ENCODE data around the gene SYCE1. TPM values are rescaled to one million over a fixed set of nuclear protein-coding genes. Genes with fewer than 3 reads are reported as not detected.
A peak's percentile ranks its signal among the peaks of the same experiment; 100 is the strongest.

SYCE1 gene
- total and polyA plus RNA-seq, 2 of the 8 experiments (the other 6 are each of a cell fraction or from before 2014, with no cell fraction given): not detected

DNA sequence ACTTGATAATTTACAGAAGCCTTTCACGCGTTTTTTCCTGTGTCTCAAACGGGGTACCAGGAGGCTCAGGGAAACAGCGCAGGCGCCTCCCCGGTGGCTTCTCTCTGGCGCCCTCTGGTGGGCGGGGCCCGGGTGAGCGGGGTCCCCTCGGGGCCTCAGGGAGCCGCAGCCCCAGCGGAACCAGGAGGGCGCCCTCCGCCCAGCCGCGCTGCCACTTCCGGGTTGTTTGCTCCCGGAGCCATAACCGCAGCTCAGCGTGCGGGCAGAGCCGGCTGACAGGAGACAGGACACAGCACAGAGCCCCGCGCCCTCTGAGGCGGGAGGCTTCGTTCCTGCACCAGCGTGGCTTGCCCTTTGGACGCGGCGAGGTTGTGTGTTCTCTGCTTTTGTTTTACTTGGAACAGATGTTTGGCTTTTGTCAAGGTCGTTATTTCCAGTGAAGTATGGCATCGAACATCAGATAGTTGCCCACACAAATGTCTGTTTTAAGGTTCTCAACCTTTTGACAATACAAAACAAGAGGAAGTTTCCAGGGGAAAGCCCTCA, 45.1 kb downstream of the SYCE1 start:
- Histone ChIP-seq H2AK5ac (ENCODE audit: low read depth, low read length) (no peak overlapping the region), H2BK12ac (ENCODE audit: low read depth, low read length) (no peak overlapping the region), H3K27ac (ENCODE audit: low read depth, low read length) (no peak overlapping the region), H3K4me3 (ENCODE audit: extremely low read depth in 1 of 4, insufficient read depth in 2 of 4, low read depth in 3 of 4, low read length in 4 of 4) (no peak overlapping the region), H3K27me3 (replicated peaks in 1 of 4; ENCODE audit: control insufficient read depth in 3 of 4, extremely low read depth in 1 of 4, insufficient read depth in 3 of 4, low read length in 3 of 4) (no peaks in the 10 kb centered on the region), H3K9me3 (ENCODE audit: insufficient read depth in 2 of 2, low read depth in 1 of 2, low read length in 1 of 2) (peaks cover 34 to 45% of the 10 kb centered on the region in 2 experiments), H4K5ac (ENCODE audit: insufficient read length, low read depth, low read length) (no peak overlapping the region), H4K91ac (replicated peaks; ENCODE audit: insufficient read length, low read length) (no peak overlapping the region), H2BK15ac (ENCODE audit: low read length) (no peak overlapping the region), H2BK5ac (ENCODE audit: low read depth, low read length) (no peak overlapping the region), H2AFZ (ENCODE audit: low read length) (no peak overlapping the region), H3K79me2 (ENCODE audit: control insufficient read depth in 1 of 2, insufficient read depth in 2 of 2, low read length in 2 of 2) (no peaks in the 10 kb centered on the region), H3K4me2 (ENCODE audit: insufficient read depth in 1 of 2, low read depth in 2 of 2, low read length in 2 of 2) (no peak overlapping the region), H3K14ac (ENCODE audit: insufficient read length) (no peak overlapping the region), H3K18ac (ENCODE audit: extremely low read depth, low read length) (no peak overlapping the region), H3K4me1 (replicated peaks in 1 of 4; ENCODE audit: control insufficient read depth in 3 of 4, insufficient read depth in 4 of 4, low read length in 3 of 4) (no peaks in the 10 kb centered on the region), H4K20me1 (replicated peaks in 1 of 2; ENCODE audit: control insufficient read depth in 1 of 2, insufficient read depth in 2 of 2, low read length in 2 of 2) (no peaks in the 10 kb centered on the region), H2BK120ac (replicated peaks; ENCODE audit: low read depth, low read length) (no peak overlapping the region), H3K23ac (ENCODE audit: insufficient read length) (no peak overlapping the region), H3K56ac (replicated peaks; ENCODE audit: insufficient read length, low read depth, low read length) (no peak overlapping the region), H3K23me2 (ENCODE audit: low read depth, low read length) (peaks cover 2% of the 10 kb centered on the region; the same call in 1 of the 2 replicates), H4K8ac (ENCODE audit: extremely low read depth, insufficient read depth, low read length) (no peak overlapping the region), H3K79me1 (ENCODE audit: low read depth, low read length) (no peaks in the 10 kb centered on the region), H2BK20ac (ENCODE audit: low read length) (no peak overlapping the region), H3K4ac (replicated peaks; ENCODE audit: insufficient read length, low read depth, low read length) (no peak overlapping the region), H3K36me3 (ENCODE audit: control insufficient read depth in 2 of 4, insufficient read depth in 4 of 4, low read length in 3 of 4) (no peaks in the 10 kb centered on the region; a peak in 1 of 8 replicates), H3K9ac (replicated peaks in 1 of 4; ENCODE audit: extremely low read depth in 1 of 4, low read depth in 3 of 4, low read length in 3 of 4) (no peak overlapping the region)
- ChIA-PET CTCF (ENCODE audit: partially characterized antibody) (no interaction called here), POLR2A (ENCODE audit: partially characterized antibody) (no interaction called here)
- FAIRE-seq: no peak
- peak in 1 of 2 experiments; percentile 83 for DNase-seq (ENCODE audit: low read depth in 1 of 2, low spot score in 2 of 2)
- 59% methylated on average over 23 of the region's 33 CpGs; no CpG with 5 or more reads in 1 of the 2 experiments for WGBS, 2 experiments (ENCODE audit: extremely low coverage in 1 of 2, insufficient coverage in 1 of 2, insufficient read length in 1 of 2, insufficient replicate concordance in 2 of 2, low coverage in 1 of 2, low lambda C conversion rate in 2 of 2, missing lambda C conversion rate in 1 of 2)
- TF ChIP-seq SIN3A (conservative IDR thresholded peaks at IDR 0.05 in 1 of 2, IDR thresholded peaks at IDR 0.05 in 1 of 2; ENCODE audit: low read depth in 1 of 2, low read length in 2 of 2) (no peak), NANOG (IDR thresholded peaks at IDR 0.05; ENCODE audit: insufficient read depth, low read depth, low read length, poor library complexity, severe bottlenecking) (no peak), E2F6 (IDR thresholded peaks at IDR 0.05) (no peak), ATF3 (IDR thresholded peaks at IDR 0.05; ENCODE audit: insufficient read depth, low read depth, low read length) (no peak), TBP (IDR thresholded peaks at IDR 0.05; ENCODE audit: low read depth, low read length) (no peak), SRF (IDR thresholded peaks at IDR 0.05; ENCODE audit: low read depth, low read length) (no peak), RAD21 (IDR thresholded peaks at IDR 0.05 in 1 of 2, conservative IDR thresholded peaks at IDR 0.05 in 1 of 2; ENCODE audit: low read depth in 2 of 2, low read length in 2 of 2) (peak; percentile 51 to 60), SP2 (IDR thresholded peaks at IDR 0.05; ENCODE audit: low read length) (no peak), POLR2A (IDR thresholded peaks at IDR 0.05; ENCODE audit: control extremely low read depth in 1 of 2, low read depth in 2 of 2, low read length in 2 of 2) (no peak), EP300 (IDR thresholded peaks at IDR 0.05; ENCODE audit: borderline replicate concordance in 1 of 2, low read depth in 2 of 2, low read length in 2 of 2) (no peak), JUND (IDR thresholded peaks at IDR 0.05; ENCODE audit: low read length) (no peak)
- TF ChIP-seq, protein P1, sequence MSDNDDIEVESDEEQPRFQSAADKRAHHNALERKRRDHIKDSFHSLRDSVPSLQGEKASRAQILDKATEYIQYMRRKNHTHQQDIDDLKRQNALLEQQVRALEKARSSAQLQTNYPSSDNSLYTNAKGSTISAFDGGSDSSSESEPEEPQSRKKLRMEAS (IDR thresholded peaks at IDR 0.05): no peak

Measured in H1 (cell line).